Measurements from ENCODE around the gene AGPAT1. TPM values are rescaled to one million over a fixed set of nuclear protein-coding genes. Genes with fewer than 3 reads are reported as not detected.

Gene AGPAT1
- polyA plus RNA-seq, 1 of the 3 experiments (the other 2 are of a cell fraction): 118 TPM

DNA sequence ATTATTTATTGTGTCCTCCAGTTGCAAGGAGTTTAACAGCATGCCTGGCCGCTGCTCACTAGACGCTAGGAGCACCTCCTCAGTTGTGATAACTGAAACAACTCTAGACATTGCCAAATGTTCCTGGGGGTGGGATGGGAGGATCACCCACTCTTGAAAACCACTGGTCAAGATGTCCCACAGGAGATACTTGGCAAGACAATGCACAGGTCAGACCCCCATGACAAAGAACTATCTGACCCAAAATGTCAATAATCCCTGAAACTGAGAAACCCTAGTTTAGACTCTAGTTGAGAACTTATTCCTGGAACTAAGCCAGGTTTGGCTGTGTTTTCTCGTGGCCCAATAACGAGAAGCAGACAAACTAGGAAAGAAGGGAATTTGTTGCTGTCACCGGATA lies 36.3 kb downstream of the AGPAT1 start:
- H3K36me3 ChIP-seq (replicated peaks in 1 of 2; ENCODE audit: control insufficient read depth in 1 of 2, insufficient read depth in 2 of 2, low read length in 1 of 2): no peaks in the 10 kb centered on the region
- no peaks in the 10 kb centered on the region for H3K79me2 ChIP-seq (ENCODE audit: insufficient read depth)
- no peak overlapping the region for H3K27ac ChIP-seq (ENCODE audit: low read depth in 2 of 2, low read length in 1 of 2)
- DNase-seq: no peak
- H3K4me1 ChIP-seq (ENCODE audit: control insufficient read depth in 1 of 2, insufficient read depth in 2 of 2, low read depth in 1 of 2, low read length in 1 of 2): no peaks in the 10 kb centered on the region
- WGBS (ENCODE audit: low lambda C conversion rate): 74% methylated on average over 5 of the region's 5 CpGs
- H3K4me3 ChIP-seq (ENCODE audit: low read depth in 2 of 2, low read length in 1 of 2): no peak overlapping the region
- H3F3A ChIP-seq (replicated peaks; ENCODE audit: insufficient read depth): no peaks in the 10 kb centered on the region
- H3K9me3 ChIP-seq: no peaks in the 10 kb centered on the region
- no peak overlapping the region for H3K9ac ChIP-seq
- H3K9me2 ChIP-seq: no peaks in the 10 kb centered on the region
- POLR2A ChIA-PET: no interaction called here
- no peaks in the 10 kb centered on the region for H3K27me3 ChIP-seq (ENCODE audit: insufficient read depth)
- no peak overlapping the region for H3K4me2 ChIP-seq
- H4K20me1 ChIP-seq (ENCODE audit: insufficient read depth): no peaks in the 10 kb centered on the region
- CTCF ChIA-PET: no interaction called here
- H2AFZ ChIP-seq (ENCODE audit: low read depth): no peak overlapping the region
- TF ChIP-seq, protein P1, sequence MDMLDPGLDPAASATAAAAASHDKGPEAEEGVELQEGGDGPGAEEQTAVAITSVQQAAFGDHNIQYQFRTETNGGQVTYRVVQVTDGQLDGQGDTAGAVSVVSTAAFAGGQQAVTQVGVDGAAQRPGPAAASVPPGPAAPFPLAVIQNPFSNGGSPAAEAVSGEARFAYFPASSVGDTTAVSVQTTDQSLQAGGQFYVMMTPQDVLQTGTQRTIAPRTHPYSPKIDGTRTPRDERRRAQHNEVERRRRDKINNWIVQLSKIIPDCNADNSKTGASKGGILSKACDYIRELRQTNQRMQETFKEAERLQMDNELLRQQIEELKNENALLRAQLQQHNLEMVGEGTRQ (IDR thresholded peaks at IDR 0.05; ENCODE audit: borderline replicate concordance, low read depth, low read length): no peak

DNA sequence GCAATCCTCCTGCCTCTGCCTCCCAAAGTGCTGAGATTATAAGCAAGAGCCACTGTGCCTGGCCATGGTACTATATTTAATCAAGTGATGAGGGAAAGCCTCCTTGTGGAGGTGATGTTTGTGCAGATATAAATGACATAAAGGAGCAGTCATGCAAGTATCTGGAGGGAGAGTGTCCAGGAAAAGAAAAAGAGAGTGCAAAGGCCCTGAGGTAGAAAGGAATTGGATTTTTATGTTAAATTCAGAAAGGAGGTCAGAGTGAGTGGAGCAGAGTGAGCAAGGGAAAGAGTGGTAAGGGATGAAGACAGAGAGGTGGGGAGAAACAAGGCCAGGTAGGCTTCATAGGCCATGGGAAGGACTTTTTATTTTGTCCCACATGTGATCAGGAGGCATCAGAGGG lies 38.4 kb downstream of the AGPAT1 start:
- H3F3A ChIP-seq (replicated peaks; ENCODE audit: insufficient read depth): no peaks in the 10 kb centered on the region
- no peak for DNase-seq
- H2AFZ ChIP-seq (ENCODE audit: low read depth): no peak overlapping the region
- no peaks in the 10 kb centered on the region for H4K20me1 ChIP-seq (ENCODE audit: insufficient read depth)
- no peaks in the 10 kb centered on the region for H3K36me3 ChIP-seq (replicated peaks in 1 of 2; ENCODE audit: control insufficient read depth in 1 of 2, insufficient read depth in 2 of 2, low read length in 1 of 2)
- H3K4me2 ChIP-seq: no peak overlapping the region
- H3K9ac ChIP-seq: no peak overlapping the region
- H3K4me1 ChIP-seq (ENCODE audit: control insufficient read depth in 1 of 2, insufficient read depth in 2 of 2, low read depth in 1 of 2, low read length in 1 of 2): no peaks in the 10 kb centered on the region
- no peaks in the 10 kb centered on the region for H3K9me2 ChIP-seq
- POLR2A ChIA-PET: no interaction called here
- TF ChIP-seq MEF2A (IDR thresholded peaks at IDR 0.05; ENCODE audit: borderline replicate concordance, low read depth): no peak
- TF ChIP-seq FOXM1 (IDR thresholded peaks at IDR 0.05; ENCODE audit: low read depth): no peak
- TF ChIP-seq EZH2phosphoT487 (IDR thresholded peaks at IDR 0.05; ENCODE audit: borderline replicate concordance, low read depth): no peak
- TF ChIP-seq, protein P2, sequence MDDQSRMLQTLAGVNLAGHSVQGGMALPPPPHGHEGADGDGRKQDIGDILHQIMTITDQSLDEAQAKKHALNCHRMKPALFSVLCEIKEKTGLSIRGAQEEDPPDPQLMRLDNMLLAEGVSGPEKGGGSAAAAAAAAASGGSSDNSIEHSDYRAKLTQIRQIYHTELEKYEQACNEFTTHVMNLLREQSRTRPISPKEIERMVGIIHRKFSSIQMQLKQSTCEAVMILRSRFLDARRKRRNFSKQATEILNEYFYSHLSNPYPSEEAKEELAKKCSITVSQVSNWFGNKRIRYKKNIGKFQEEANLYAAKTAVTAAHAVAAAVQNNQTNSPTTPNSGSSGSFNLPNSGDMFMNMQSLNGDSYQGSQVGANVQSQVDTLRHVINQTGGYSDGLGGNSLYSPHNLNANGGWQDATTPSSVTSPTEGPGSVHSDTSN (IDR thresholded peaks at IDR 0.05): no peak
- TF ChIP-seq YY1 (IDR thresholded peaks at IDR 0.05; ENCODE audit: low read depth): no peak
- no peak for TF ChIP-seq SIN3A (IDR thresholded peaks at IDR 0.05; ENCODE audit: borderline replicate concordance, low read depth, low read length)
- TF ChIP-seq FOXJ3 (CRISPR knock-in tag; IDR thresholded peaks at IDR 0.05): no peak
- TF ChIP-seq, protein P3, sequence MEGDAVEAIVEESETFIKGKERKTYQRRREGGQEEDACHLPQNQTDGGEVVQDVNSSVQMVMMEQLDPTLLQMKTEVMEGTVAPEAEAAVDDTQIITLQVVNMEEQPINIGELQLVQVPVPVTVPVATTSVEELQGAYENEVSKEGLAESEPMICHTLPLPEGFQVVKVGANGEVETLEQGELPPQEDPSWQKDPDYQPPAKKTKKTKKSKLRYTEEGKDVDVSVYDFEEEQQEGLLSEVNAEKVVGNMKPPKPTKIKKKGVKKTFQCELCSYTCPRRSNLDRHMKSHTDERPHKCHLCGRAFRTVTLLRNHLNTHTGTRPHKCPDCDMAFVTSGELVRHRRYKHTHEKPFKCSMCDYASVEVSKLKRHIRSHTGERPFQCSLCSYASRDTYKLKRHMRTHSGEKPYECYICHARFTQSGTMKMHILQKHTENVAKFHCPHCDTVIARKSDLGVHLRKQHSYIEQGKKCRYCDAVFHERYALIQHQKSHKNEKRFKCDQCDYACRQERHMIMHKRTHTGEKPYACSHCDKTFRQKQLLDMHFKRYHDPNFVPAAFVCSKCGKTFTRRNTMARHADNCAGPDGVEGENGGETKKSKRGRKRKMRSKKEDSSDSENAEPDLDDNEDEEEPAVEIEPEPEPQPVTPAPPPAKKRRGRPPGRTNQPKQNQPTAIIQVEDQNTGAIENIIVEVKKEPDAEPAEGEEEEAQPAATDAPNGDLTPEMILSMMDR (IDR thresholded peaks at IDR 0.05): no peak
- TF ChIP-seq SMC3 (IDR thresholded peaks at IDR 0.05; ENCODE audit: low read depth, low read length): no peak
- TF ChIP-seq TAF1 (IDR thresholded peaks at IDR 0.05; ENCODE audit: borderline replicate concordance, low read depth, low read length): no peak
- no peak for TF ChIP-seq EP300 (IDR thresholded peaks at IDR 0.05; ENCODE audit: borderline replicate concordance in 1 of 2, low read depth in 1 of 2, low read length in 1 of 2)
- no peak for TF ChIP-seq ELF1 (IDR thresholded peaks at IDR 0.05)
- TF ChIP-seq, protein P4, sequence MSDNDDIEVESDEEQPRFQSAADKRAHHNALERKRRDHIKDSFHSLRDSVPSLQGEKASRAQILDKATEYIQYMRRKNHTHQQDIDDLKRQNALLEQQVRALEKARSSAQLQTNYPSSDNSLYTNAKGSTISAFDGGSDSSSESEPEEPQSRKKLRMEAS (IDR thresholded peaks at IDR 0.05; ENCODE audit: low read depth): no peak
- no peak for TF ChIP-seq NFIC (IDR thresholded peaks at IDR 0.05; ENCODE audit: borderline replicate concordance)
- no peak for TF ChIP-seq RXRA (IDR thresholded peaks at IDR 0.05; ENCODE audit: borderline replicate concordance, low read depth)
- no peak for TF ChIP-seq RFX5 (IDR thresholded peaks at IDR 0.05; ENCODE audit: low read length)
- TF ChIP-seq, protein P5, sequence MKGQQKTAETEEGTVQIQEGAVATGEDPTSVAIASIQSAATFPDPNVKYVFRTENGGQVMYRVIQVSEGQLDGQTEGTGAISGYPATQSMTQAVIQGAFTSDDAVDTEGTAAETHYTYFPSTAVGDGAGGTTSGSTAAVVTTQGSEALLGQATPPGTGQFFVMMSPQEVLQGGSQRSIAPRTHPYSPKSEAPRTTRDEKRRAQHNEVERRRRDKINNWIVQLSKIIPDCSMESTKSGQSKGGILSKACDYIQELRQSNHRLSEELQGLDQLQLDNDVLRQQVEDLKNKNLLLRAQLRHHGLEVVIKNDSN (IDR thresholded peaks at IDR 0.05; ENCODE audit: borderline replicate concordance, low read depth): no peak
- TF ChIP-seq, protein P1 (IDR thresholded peaks at IDR 0.05; ENCODE audit: borderline replicate concordance, low read depth, low read length): no peak
- TF ChIP-seq RAD21 (IDR thresholded peaks at IDR 0.05; ENCODE audit: low read length): no peak
- no peak for TF ChIP-seq TEAD4 (IDR thresholded peaks at IDR 0.05; ENCODE audit: borderline replicate concordance, insufficient read depth)
- no peak overlapping the region for H3K4me3 ChIP-seq (ENCODE audit: low read depth in 2 of 2, low read length in 1 of 2)
- CTCF ChIA-PET: no interaction called here
- no peaks in the 10 kb centered on the region for H3K9me3 ChIP-seq
- no peaks in the 10 kb centered on the region for H3K27me3 ChIP-seq (ENCODE audit: insufficient read depth)
- H3K79me2 ChIP-seq (ENCODE audit: insufficient read depth): no peaks in the 10 kb centered on the region
- no peak overlapping the region for H3K27ac ChIP-seq (ENCODE audit: low read depth in 2 of 2, low read length in 1 of 2)

Data from SK-N-SH (cell line).